K562 (cell line): Measurements from ENCODE around the gene CCDC106. TPM values are rescaled to one million over a fixed set of nuclear protein-coding genes. Genes with fewer than 3 reads are reported as not detected.

Experiments
- ARID3B ChIP-seq: fragments of 250-450 bp; sonication (Bioruptor Pico); IDR thresholded peaks from 2 replicates; pipeline ENCODE4 v1.4.0; 2020; ENCODE audit warnings: borderline replicate concordance
- CREB1 ChIP-seq, 2 experiments: sonication (generic) in 1 of 2; formaldehyde crosslinking in 1 of 2; IDR thresholded peaks; 2 replicates each; pipeline versions ENCODE4 v1.6.1 to v1.8.0; 2012 to 2022; ENCODE audit warnings: inconsistent platforms in 1 of 2, mild to moderate bottlenecking in 1 of 2, missing genetic modification reagents in 1 of 2, moderate library complexity in 1 of 2
- CREM ChIP-seq: IDR thresholded peaks from 2 replicates; pipeline ENCODE4 v1.6.1; 2014; ENCODE audit warnings: antibody characterized with exemption, low read depth
- ETV5 ChIP-seq: sonication (generic); formaldehyde crosslinking; IDR thresholded peaks from 2 replicates; pipeline ENCODE4 v1.4.0; 2020; ENCODE audit warnings: low read depth, mild to moderate bottlenecking, missing genetic modification reagents
- FIP1L1 ChIP-seq: fragments of 200-400 bp; formaldehyde crosslinking; IDR thresholded peaks from 2 replicates; pipeline ENCODE4 v1.6.1; 2018; ENCODE audit warnings: mild to moderate bottlenecking, low read depth, low read length; ENCODE audit not compliant: poor library complexity, severe bottlenecking
- FOXA3 ChIP-seq, 2 experiments: fragments of 450-650 bp in 1 of 2; sonication (generic) in 1 of 2; formaldehyde crosslinking; IDR thresholded peaks in 1 of 2; conservative IDR thresholded peaks in 1 of 2; 2 replicates each; pipeline versions ENCODE4 v1.4.0 to v1.8.0; 2020 to 2022; ENCODE audit warnings: mild to moderate bottlenecking in 2 of 2, missing genetic modification reagents in 1 of 2
- HNRNPLL ChIP-seq: fragments of 200-400 bp; formaldehyde crosslinking; IDR thresholded peaks from 2 replicates; pipeline ENCODE4 v1.6.1; 2017; ENCODE audit warnings: low read length, low read depth, mild to moderate bottlenecking; ENCODE audit not compliant: poor library complexity, severe bottlenecking
- KLF13 ChIP-seq: fragments of 450-650 bp; IDR thresholded peaks from 2 replicates; pipeline ENCODE4 v1.6.1; 2016; ENCODE audit warnings: missing genetic modification characterization, low read depth, mild to moderate bottlenecking, missing compliant biosample characterization, moderate library complexity, borderline replicate concordance
- LARP7 ChIP-seq: fragments of 450-650 bp; IDR thresholded peaks from 2 replicates; pipeline ENCODE4 v1.6.1; 2016
- NFE2L1 ChIP-seq: fragments of 450-650 bp; IDR thresholded peaks from 2 replicates; pipeline ENCODE4 v1.6.1; 2016; ENCODE audit warnings: missing genetic modification characterization, low read depth, mild to moderate bottlenecking, missing compliant biosample characterization, moderate library complexity, borderline replicate concordance
- POLR2AphosphoS2 ChIP-seq: IDR thresholded peaks from 2 replicates; pipeline ENCODE4 v1.6.1; 2012; ENCODE audit warnings: low read length, improper control_type of control experiment
- PRMT5 ChIP-seq: sonication (generic); formaldehyde crosslinking; IDR thresholded peaks from 2 replicates; pipeline ENCODE4 v1.5.0; 2020; ENCODE audit warnings: missing genetic modification reagents
- TOE1 ChIP-seq, 2 experiments: fragments of 450-650 bp in 1 of 2; sonication (generic) in 1 of 2; formaldehyde crosslinking in 1 of 2; IDR thresholded peaks; 2 replicates each; pipeline versions ENCODE4 v1.7.1 to v1.8.0; 2016 to 2022; ENCODE audit warnings: borderline replicate concordance in 2 of 2, mild to moderate bottlenecking in 2 of 2, antibody characterized with exemption in 1 of 2, inconsistent platforms in 1 of 2, low read depth in 1 of 2, missing genetic modification reagents in 1 of 2, moderate library complexity in 1 of 2
- USF1 ChIP-seq: sonication (generic); formaldehyde crosslinking; IDR thresholded peaks from 2 replicates; pipeline ENCODE4 v1.9.0; 2022; ENCODE audit warnings: mild to moderate bottlenecking, missing genetic modification reagents
- ZBTB26 ChIP-seq: fragments of 450-650 bp; formaldehyde crosslinking; IDR thresholded peaks from 2 replicates; pipeline ENCODE4 v1.4.0; 2022; ENCODE audit warnings: missing genetic modification characterization
- ZFPM2 ChIP-seq: fragments of 250-450 bp; sonication (Bioruptor Pico); IDR thresholded peaks from 2 replicates; pipeline ENCODE4 v1.5.1; 2022; ENCODE audit warnings: mild to moderate bottlenecking
- polyA plus RNA-seq, 8 experiments: library from polyadenylated mRNA; depleted of rRNA in 4 of 8; stranded (reverse) in 5 of 8; unstranded in 3 of 8; fragments of >200 nt; fragmentation: Nextera tagmentation in 2 of 8; fragmentation: Illumina TruSeq in 1 of 8; extraction: Ambion mirVana in 2 of 8; extraction: Trizol in 1 of 8; gene quantifications; 2 replicates each; pipeline versions ENCODE4 v1.2.1 to v1.2.3, GENCODE V29; 2011 to 2014; ENCODE audit warnings: inconsistent platforms in 1 of 8, missing spikeins in 1 of 8
- total RNA-seq, 7 experiments: library from RNA; depleted of rRNA in 6 of 7; stranded (reverse); fragments of >200 nt in 6 of 7; fragmentation: Illumina TruSeq in 2 of 7; extraction: Trizol in 2 of 7; gene quantifications; 2 replicates each; pipeline versions ENCODE4 v1.2.1 to v1.2.3, GENCODE V29; 2011 to 2021; ENCODE audit warnings: low replicate concordance in 1 of 7
- TF ChIP-seq, protein P1 (sequence below): fragments of 450-650 bp; IDR thresholded peaks from one replicate; pipeline ENCODE4 v1.6.1; 2018; ENCODE audit warnings: mild to moderate bottlenecking, moderate library complexity; ENCODE audit not compliant: partially characterized antibody
- TF ChIP-seq, protein P2 (sequence below), 2 experiments: fragments of 450-650 bp in 1 of 2; sonication (generic) in 1 of 2; formaldehyde crosslinking; conservative IDR thresholded peaks; 2 replicates each; pipeline versions ENCODE4 v1.4.0 to v1.8.1; 2020 to 2022; ENCODE audit warnings: mild to moderate bottlenecking in 1 of 2, missing genetic modification reagents in 1 of 2

Gene CCDC106
- total and polyA plus RNA-seq, 9 of the 15 experiments (the other 6 are each of a cell fraction or from before 2014, with no cell fraction given) = 0.10 to 27.5 (median 15.0) TPM; not detected in 1

DNA sequence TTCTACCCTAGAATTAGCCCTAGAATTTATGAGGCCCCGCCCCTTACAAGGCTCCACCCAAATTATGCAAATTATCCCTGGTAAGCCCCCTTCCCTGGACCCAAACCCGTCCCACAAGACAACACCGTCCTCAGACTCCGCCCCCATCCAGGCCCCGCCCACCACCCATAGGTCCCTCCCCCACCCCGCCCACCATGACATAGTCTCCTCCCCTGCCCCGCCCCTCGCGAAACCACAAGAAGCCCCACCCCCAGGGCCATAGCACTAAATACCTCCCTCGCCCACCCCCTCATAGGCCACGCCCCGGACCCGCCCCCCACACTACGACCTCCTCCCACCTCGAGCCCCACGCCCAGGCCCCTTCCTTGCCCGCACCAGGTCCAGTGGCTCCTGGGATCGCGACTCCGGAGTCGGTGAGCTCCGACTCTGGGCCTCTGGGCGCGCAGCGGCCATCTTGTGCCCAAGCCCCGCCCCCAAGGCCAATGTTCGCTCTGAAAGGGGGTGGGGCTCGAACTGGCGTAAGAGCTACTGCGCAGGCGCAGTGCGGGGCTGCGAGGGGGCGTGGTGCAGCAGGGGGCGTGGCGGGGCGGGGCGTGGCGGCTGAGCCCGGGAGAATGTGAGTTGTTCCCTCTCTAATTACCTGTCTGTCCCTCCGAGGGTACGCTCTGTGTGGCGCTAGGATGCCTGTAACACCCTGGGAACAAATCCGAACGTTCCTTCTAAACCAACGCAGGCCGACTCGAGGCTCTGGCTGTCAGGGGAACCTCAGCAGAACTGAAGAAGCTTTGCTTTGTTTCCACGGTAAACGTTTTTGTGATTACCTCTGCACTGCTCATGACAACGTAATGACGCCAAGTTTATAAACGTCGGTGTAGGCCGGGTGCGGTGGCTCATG lies 23.7 kb upstream of the CCDC106 start, which contains the start of gene ZNF784 (continued):
- TF ChIP-seq ZBTB26 (CRISPR knock-in tag) = no peak
- no peak for TF ChIP-seq CREB1 (IDR thresholded peaks at IDR 0.05)
- peak; percentile 46; the same call in 1 of the 2 replicates for TF ChIP-seq CREB1 (CRISPR knock-in tag; IDR thresholded peaks at IDR 0.05)
- TF ChIP-seq HNRNPLL = no peak
- no peak for TF ChIP-seq PRMT5
- TF ChIP-seq, protein P1, sequence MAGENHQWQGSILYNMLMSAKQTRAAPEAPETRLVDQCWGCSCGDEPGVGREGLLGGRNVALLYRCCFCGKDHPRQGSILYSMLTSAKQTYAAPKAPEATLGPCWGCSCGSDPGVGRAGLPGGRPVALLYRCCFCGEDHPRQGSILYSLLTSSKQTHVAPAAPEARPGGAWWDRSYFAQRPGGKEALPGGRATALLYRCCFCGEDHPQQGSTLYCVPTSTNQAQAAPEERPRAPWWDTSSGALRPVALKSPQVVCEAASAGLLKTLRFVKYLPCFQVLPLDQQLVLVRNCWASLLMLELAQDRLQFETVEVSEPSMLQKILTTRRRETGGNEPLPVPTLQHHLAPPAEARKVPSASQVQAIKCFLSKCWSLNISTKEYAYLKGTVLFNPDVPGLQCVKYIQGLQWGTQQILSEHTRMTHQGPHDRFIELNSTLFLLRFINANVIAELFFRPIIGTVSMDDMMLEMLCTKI = no peak
- TF ChIP-seq ARID3B = no peak
- no peak for TF ChIP-seq NFE2L1
- 0 out of 2 replicates have a peak, but pooled peaks have one; percentile 33 for TF ChIP-seq TOE1 (IDR thresholded peaks at IDR 0.05; ENCODE audit: borderline replicate concordance)
- no peak for TF ChIP-seq TOE1 (CRISPR knock-in tag; IDR thresholded peaks at IDR 0.05; ENCODE audit: borderline replicate concordance, low read depth)
- no peak for TF ChIP-seq ETV5 (CRISPR knock-in tag)
- TF ChIP-seq USF1 (CRISPR knock-in tag) = no peak
- TF ChIP-seq, protein P2, sequence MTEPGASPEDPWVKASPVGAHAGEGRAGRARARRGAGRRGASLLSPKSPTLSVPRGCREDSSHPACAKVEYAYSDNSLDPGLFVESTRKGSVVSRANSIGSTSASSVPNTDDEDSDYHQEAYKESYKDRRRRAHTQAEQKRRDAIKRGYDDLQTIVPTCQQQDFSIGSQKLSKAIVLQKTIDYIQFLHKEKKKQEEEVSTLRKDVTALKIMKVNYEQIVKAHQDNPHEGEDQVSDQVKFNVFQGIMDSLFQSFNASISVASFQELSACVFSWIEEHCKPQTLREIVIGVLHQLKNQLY (CRISPR knock-in tag; conservative IDR thresholded peaks at IDR 0.05) = no peak
- 0 out of 2 replicates have a peak, but pooled peaks have one; percentile 40 for TF ChIP-seq POLR2AphosphoS2
- TF ChIP-seq FIP1L1 = no peak
- TF ChIP-seq FOXA3 (CRISPR knock-in tag; conservative IDR thresholded peaks at IDR 0.05 in 1 of 2, IDR thresholded peaks at IDR 0.05 in 1 of 2) = no peak
- no peak for TF ChIP-seq LARP7
- no peak for TF ChIP-seq ZFPM2 (CRISPR knock-in tag)
- peak; percentile 97 for TF ChIP-seq KLF13 (tag)
- peak; percentile 19; the same call in 1 of the 2 replicates for TF ChIP-seq CREM
